Measurements from ENCODE around the gene PRDM11. TPM values are rescaled to one million over a fixed set of nuclear protein-coding genes. Genes with fewer than 3 reads are reported as not detected.

PRDM11 gene
- total RNA-seq, 1 experiment from 2014 or later, result 27.4 TPM

GRCh38 chr11:45161252-45162063 lies 15.0 kb downstream of the PRDM11 start:
- in situ Hi-C loops (cut with HindIII; ENCODE audit: low pct_unique_long_range_greater_than_20kb, low sequenced_read_pairs) (no loop called here), intact Hi-C loops (cut with micrococcal nuclease; ENCODE audit: unreplicated experiment) (no loop called here)
- Histone ChIP-seq H3K27ac (ENCODE audit: low read length) (no peak overlapping the region), H3K27me3 (ENCODE audit: control insufficient read depth, insufficient read depth, low read length) (no peaks in the 10 kb centered on the region), H3K9me3 (ENCODE audit: control insufficient read depth, insufficient read depth, low read depth, low read length) (no peaks in the 10 kb centered on the region), H3K4me3 (ENCODE audit: low read depth in 2 of 2, low read length in 2 of 2) (no peak overlapping the region), H3K4me1 (ENCODE audit: control insufficient read depth, insufficient read depth, low read length) (peaks cover 3% of the 10 kb centered on the region; the same call in 1 of the 2 replicates), H3K36me3 (ENCODE audit: control insufficient read depth, insufficient read depth, low read length) (no peaks in the 10 kb centered on the region)
- CTCF ChIA-PET, result no interaction called here
- ATAC-seq (no peak), DNase-seq (ENCODE audit: low read depth, low spot score) (no peak)
- BruUV-seq (replicated peaks), result no TSS peak
- TF ChIP-seq TCF7L2 (IDR thresholded peaks at IDR 0.05; ENCODE audit: low read depth, low read length) (no peak), POLR2AphosphoS5 (IDR thresholded peaks at IDR 0.05; ENCODE audit: low read depth, low read length) (no peak), SIN3A (IDR thresholded peaks at IDR 0.05; ENCODE audit: borderline replicate concordance, insufficient read depth, low read depth, low read length) (no peak), CTCF (IDR thresholded peaks at IDR 0.05) (no peak)
- TF ChIP-seq, protein P1, sequence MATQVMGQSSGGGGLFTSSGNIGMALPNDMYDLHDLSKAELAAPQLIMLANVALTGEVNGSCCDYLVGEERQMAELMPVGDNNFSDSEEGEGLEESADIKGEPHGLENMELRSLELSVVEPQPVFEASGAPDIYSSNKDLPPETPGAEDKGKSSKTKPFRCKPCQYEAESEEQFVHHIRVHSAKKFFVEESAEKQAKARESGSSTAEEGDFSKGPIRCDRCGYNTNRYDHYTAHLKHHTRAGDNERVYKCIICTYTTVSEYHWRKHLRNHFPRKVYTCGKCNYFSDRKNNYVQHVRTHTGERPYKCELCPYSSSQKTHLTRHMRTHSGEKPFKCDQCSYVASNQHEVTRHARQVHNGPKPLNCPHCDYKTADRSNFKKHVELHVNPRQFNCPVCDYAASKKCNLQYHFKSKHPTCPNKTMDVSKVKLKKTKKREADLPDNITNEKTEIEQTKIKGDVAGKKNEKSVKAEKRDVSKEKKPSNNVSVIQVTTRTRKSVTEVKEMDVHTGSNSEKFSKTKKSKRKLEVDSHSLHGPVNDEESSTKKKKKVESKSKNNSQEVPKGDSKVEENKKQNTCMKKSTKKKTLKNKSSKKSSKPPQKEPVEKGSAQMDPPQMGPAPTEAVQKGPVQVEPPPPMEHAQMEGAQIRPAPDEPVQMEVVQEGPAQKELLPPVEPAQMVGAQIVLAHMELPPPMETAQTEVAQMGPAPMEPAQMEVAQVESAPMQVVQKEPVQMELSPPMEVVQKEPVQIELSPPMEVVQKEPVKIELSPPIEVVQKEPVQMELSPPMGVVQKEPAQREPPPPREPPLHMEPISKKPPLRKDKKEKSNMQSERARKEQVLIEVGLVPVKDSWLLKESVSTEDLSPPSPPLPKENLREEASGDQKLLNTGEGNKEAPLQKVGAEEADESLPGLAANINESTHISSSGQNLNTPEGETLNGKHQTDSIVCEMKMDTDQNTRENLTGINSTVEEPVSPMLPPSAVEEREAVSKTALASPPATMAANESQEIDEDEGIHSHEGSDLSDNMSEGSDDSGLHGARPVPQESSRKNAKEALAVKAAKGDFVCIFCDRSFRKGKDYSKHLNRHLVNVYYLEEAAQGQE (IDR thresholded peaks at IDR 0.05; ENCODE audit: insufficient read depth in 1 of 2, low read depth in 2 of 2, low read length in 1 of 2), result no peak
- POLR2A ChIA-PET, result no interaction called here

- H3K27me3 ChIP-seq (ENCODE audit: control insufficient read depth, insufficient read depth, low read length), result no peaks in the 10 kb centered on the region
- H3K27ac ChIP-seq (ENCODE audit: low read length), result no peak overlapping the region
- in situ Hi-C loops (cut with HindIII; ENCODE audit: low pct_unique_long_range_greater_than_20kb, low sequenced_read_pairs), result no loop called here
Measured at GRCh38 chr11:45162064-45162375, 15.6 kb downstream of the PRDM11 start.

More at GRCh38 chr11:45162064-45162375, 15.6 kb downstream of the PRDM11 start:
- H3K4me1 ChIP-seq (ENCODE audit: control insufficient read depth, insufficient read depth, low read length), result peaks cover 3% of the 10 kb centered on the region; the same call in 1 of the 2 replicates
- ATAC-seq, result no peak
- POLR2A ChIA-PET, result no interaction called here
- no TSS peak for BruUV-seq (replicated peaks)
- TF ChIP-seq, protein P1 (IDR thresholded peaks at IDR 0.05; ENCODE audit: insufficient read depth in 1 of 2, low read depth in 2 of 2, low read length in 1 of 2), result no peak
- TF ChIP-seq CTCF (IDR thresholded peaks at IDR 0.05) (no peak), POLR2AphosphoS5 (IDR thresholded peaks at IDR 0.05; ENCODE audit: low read depth, low read length) (no peak), TCF7L2 (IDR thresholded peaks at IDR 0.05; ENCODE audit: low read depth, low read length) (no peak), SIN3A (IDR thresholded peaks at IDR 0.05; ENCODE audit: borderline replicate concordance, insufficient read depth, low read depth, low read length) (no peak)
- H3K9me3 ChIP-seq (ENCODE audit: control insufficient read depth, insufficient read depth, low read depth, low read length), result no peaks in the 10 kb centered on the region
- intact Hi-C loops (cut with micrococcal nuclease; ENCODE audit: unreplicated experiment), result no loop called here
- CTCF ChIA-PET, result no interaction called here
- DNase-seq (ENCODE audit: low read depth, low spot score), result no peak
- H3K4me3 ChIP-seq (ENCODE audit: low read depth in 2 of 2, low read length in 2 of 2), result no peak overlapping the region
- H3K36me3 ChIP-seq (ENCODE audit: control insufficient read depth, insufficient read depth, low read length), result no peaks in the 10 kb centered on the region
